Measurements from ENCODE around the gene ADAT3.

The ADAT3 gene

DNA sequence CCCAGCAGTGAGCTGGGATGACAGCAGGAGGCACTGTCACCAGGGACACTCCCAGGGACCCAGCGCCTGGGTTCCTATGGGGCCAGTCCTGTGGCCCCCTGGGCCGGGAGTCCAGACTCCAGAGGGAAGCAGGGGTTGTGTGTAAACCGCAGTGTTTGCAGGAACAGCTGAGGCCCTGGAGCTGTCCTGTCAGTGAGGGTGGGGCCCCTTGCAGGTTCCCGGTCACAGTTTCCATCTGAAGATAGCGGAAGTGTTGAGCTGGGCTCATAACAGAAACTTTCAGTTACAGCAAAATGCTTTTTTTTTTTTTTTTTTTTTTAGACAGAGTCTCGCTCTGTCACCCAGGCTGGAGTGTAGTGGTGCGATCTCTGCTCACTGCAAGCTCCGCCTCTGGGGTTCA is 18.1 kb downstream of the ADAT3 start:
- DNase-seq = no peak
- Histone ChIP-seq H3K79me2 (ENCODE audit: control insufficient read depth, insufficient read depth, low read length, poor library complexity) (no peaks in the 10 kb centered on the region), H4K91ac (ENCODE audit: low read depth, low read length) (no peak overlapping the region), H3K4me1 (ENCODE audit: control insufficient read depth in 1 of 2, insufficient read depth in 2 of 2, low read length in 2 of 2) (no peaks in the 10 kb centered on the region), H3K27me3 (ENCODE audit: insufficient read depth, low read length) (no peaks in the 10 kb centered on the region), H3K27ac (ENCODE audit: low read depth, low read length) (no peak overlapping the region), H3K9ac (ENCODE audit: low read length) (no peak overlapping the region), H3K36me3 (ENCODE audit: control insufficient read depth in 1 of 2, insufficient read depth in 2 of 2, low read length in 2 of 2) (peaks cover 61 to 62% of the 10 kb centered on the region in 2 experiments), H3K4me3 (ENCODE audit: low read depth, low read length) (no peak overlapping the region), H2BK120ac (ENCODE audit: insufficient read depth, low read length, poor library complexity) (no peak overlapping the region), H2AK5ac (ENCODE audit: low read length) (no peak overlapping the region), H4K8ac (ENCODE audit: low read depth, low read length) (no peak overlapping the region), H3K4me2 (ENCODE audit: low read length) (no peak overlapping the region), H2BK12ac (ENCODE audit: low read length) (no peak overlapping the region), H3K4ac (ENCODE audit: low read depth, low read length) (no peak overlapping the region), H2BK5ac (ENCODE audit: low read depth, low read length, poor library complexity) (no peak overlapping the region), H4K12ac (ENCODE audit: low read depth, low read length) (no peak overlapping the region), H3K9me3 (ENCODE audit: insufficient read depth, low read depth, low read length) (peaks cover 6% of the 10 kb centered on the region), H2AFZ (ENCODE audit: insufficient read depth, low read length, poor library complexity) (no peak overlapping the region), H3K14ac (ENCODE audit: low read length) (no peak overlapping the region), H3K18ac (ENCODE audit: low read length) (no peak overlapping the region), H3K79me1 (ENCODE audit: low read length) (no peaks in the 10 kb centered on the region), H3K23ac (ENCODE audit: low read length) (no peak overlapping the region)
- no CpG with 5 or more reads among the region's 8 CpGs for WGBS (ENCODE audit: extremely low coverage, insufficient coverage, insufficient read length)

- Histone ChIP-seq H2BK12ac (ENCODE audit: low read length) (no peak overlapping the region), H3K4me1 (ENCODE audit: control insufficient read depth in 1 of 2, insufficient read depth in 2 of 2, low read length in 2 of 2) (no peaks in the 10 kb centered on the region), H3K4ac (ENCODE audit: low read depth, low read length) (no peak overlapping the region), H3K79me2 (ENCODE audit: control insufficient read depth, insufficient read depth, low read length, poor library complexity) (no peaks in the 10 kb centered on the region), H3K14ac (ENCODE audit: low read length) (no peak overlapping the region), H2AK5ac (ENCODE audit: low read length) (no peak overlapping the region), H2BK120ac (ENCODE audit: insufficient read depth, low read length, poor library complexity) (no peak overlapping the region), H4K8ac (ENCODE audit: low read depth, low read length) (no peak overlapping the region), H4K12ac (ENCODE audit: low read depth, low read length) (no peak overlapping the region), H3K9ac (ENCODE audit: low read length) (no peak overlapping the region), H3K36me3 (ENCODE audit: control insufficient read depth in 1 of 2, insufficient read depth in 2 of 2, low read length in 2 of 2) (peaks cover 53 to 54% of the 10 kb centered on the region in 2 experiments), H3K79me1 (ENCODE audit: low read length) (no peaks in the 10 kb centered on the region), H3K18ac (ENCODE audit: low read length) (no peak overlapping the region), H3K9me3 (ENCODE audit: insufficient read depth, low read depth, low read length) (peaks cover 6% of the 10 kb centered on the region), H3K4me3 (ENCODE audit: low read depth, low read length) (no peak overlapping the region), H3K23ac (ENCODE audit: low read length) (no peak overlapping the region), H2BK5ac (ENCODE audit: low read depth, low read length, poor library complexity) (no peak overlapping the region), H3K4me2 (ENCODE audit: low read length) (no peak overlapping the region), H3K27ac (ENCODE audit: low read depth, low read length) (no peak overlapping the region), H4K91ac (ENCODE audit: low read depth, low read length) (no peak overlapping the region), H3K27me3 (ENCODE audit: insufficient read depth, low read length) (no peaks in the 10 kb centered on the region), H2AFZ (ENCODE audit: insufficient read depth, low read length, poor library complexity) (no peak overlapping the region)
- no peak for DNase-seq
- WGBS (ENCODE audit: extremely low coverage, insufficient coverage, insufficient read length) = no CpG with 5 or more reads among the region's 35 CpGs
These were observed 19.2 kb downstream of the ADAT3 start for GRCh38 chr19:1924320-1924961.

GRCh38 chr19:1925544-1925943 is 20.3 kb downstream of the ADAT3 start:
- peaks cover 6% of the 10 kb centered on the region for H3K9me3 ChIP-seq (ENCODE audit: insufficient read depth, low read depth, low read length)
- no peak overlapping the region for H3K18ac ChIP-seq (ENCODE audit: low read length)

GRCh38 chr19:1929021-1929742 is 24.0 kb downstream of the ADAT3 start:
- Histone ChIP-seq H3K14ac (ENCODE audit: low read length) (no peak overlapping the region), H3K9me3 (ENCODE audit: insufficient read depth, low read depth, low read length) (peaks cover 6% of the 10 kb centered on the region), H4K12ac (ENCODE audit: low read depth, low read length) (no peak overlapping the region), H3K4me2 (ENCODE audit: low read length) (peak overlapping the region; percentile 40), H3K4me3 (ENCODE audit: low read depth, low read length) (peak overlapping the region; percentile 47), H4K8ac (ENCODE audit: low read depth, low read length) (no peak overlapping the region), H3K27me3 (ENCODE audit: insufficient read depth, low read length) (no peaks in the 10 kb centered on the region), H3K4me1 (ENCODE audit: control insufficient read depth in 1 of 2, insufficient read depth in 2 of 2, low read length in 2 of 2) (peaks cover 4 to 5% of the 10 kb centered on the region in 2 experiments), H2BK5ac (ENCODE audit: low read depth, low read length, poor library complexity) (no peak overlapping the region), H4K91ac (ENCODE audit: low read depth, low read length) (no peak overlapping the region), H2AK5ac (ENCODE audit: low read length) (no peak overlapping the region), H3K9ac (ENCODE audit: low read length) (no peak overlapping the region), H3K36me3 (ENCODE audit: control insufficient read depth in 1 of 2, insufficient read depth in 2 of 2, low read length in 2 of 2) (peaks cover 12 to 14% of the 10 kb centered on the region in 2 experiments), H3K4ac (ENCODE audit: low read depth, low read length) (no peak overlapping the region), H3K79me2 (ENCODE audit: control insufficient read depth, insufficient read depth, low read length, poor library complexity) (no peaks in the 10 kb centered on the region), H2BK12ac (ENCODE audit: low read length) (no peak overlapping the region), H2AFZ (ENCODE audit: insufficient read depth, low read length, poor library complexity) (no peak overlapping the region), H3K79me1 (ENCODE audit: low read length) (no peaks in the 10 kb centered on the region), H2BK120ac (ENCODE audit: insufficient read depth, low read length, poor library complexity) (no peak overlapping the region), H3K18ac (ENCODE audit: low read length) (no peak overlapping the region), H3K27ac (ENCODE audit: low read depth, low read length) (no peak overlapping the region), H3K23ac (ENCODE audit: low read length) (no peak overlapping the region)
- DNase-seq = peak; percentile 73 to 91
- WGBS (ENCODE audit: extremely low coverage, insufficient coverage, insufficient read length) = no CpG with 5 or more reads among the region's 42 CpGs

More at GRCh38 chr19:1925544-1925943, 20.3 kb downstream of the ADAT3 start:
- H3K79me2 ChIP-seq (ENCODE audit: control insufficient read depth, insufficient read depth, low read length, poor library complexity) = no peaks in the 10 kb centered on the region
- H2AFZ ChIP-seq (ENCODE audit: insufficient read depth, low read length, poor library complexity) = no peak overlapping the region
- H2BK120ac ChIP-seq (ENCODE audit: insufficient read depth, low read length, poor library complexity) = no peak overlapping the region
- peaks cover 4 to 5% of the 10 kb centered on the region in 2 experiments for H3K4me1 ChIP-seq (ENCODE audit: control insufficient read depth in 1 of 2, insufficient read depth in 2 of 2, low read length in 2 of 2)
- no peak overlapping the region for H4K91ac ChIP-seq (ENCODE audit: low read depth, low read length)
- H3K36me3 ChIP-seq (ENCODE audit: control insufficient read depth in 1 of 2, insufficient read depth in 2 of 2, low read length in 2 of 2) = peaks cover 44 to 45% of the 10 kb centered on the region in 2 experiments
- H2BK12ac ChIP-seq (ENCODE audit: low read length) = no peak overlapping the region
- no peak overlapping the region for H3K9ac ChIP-seq (ENCODE audit: low read length)
- no peak overlapping the region for H3K23ac ChIP-seq (ENCODE audit: low read length)
- no peak overlapping the region for H2BK5ac ChIP-seq (ENCODE audit: low read depth, low read length, poor library complexity)
- H3K27me3 ChIP-seq (ENCODE audit: insufficient read depth, low read length) = no peaks in the 10 kb centered on the region
- H3K4me2 ChIP-seq (ENCODE audit: low read length) = no peak overlapping the region
- H3K4ac ChIP-seq (ENCODE audit: low read depth, low read length) = no peak overlapping the region
- no peak overlapping the region for H3K4me3 ChIP-seq (ENCODE audit: low read depth, low read length)
- no CpG with 5 or more reads among the region's 16 CpGs for WGBS (ENCODE audit: extremely low coverage, insufficient coverage, insufficient read length)
- H3K79me1 ChIP-seq (ENCODE audit: low read length) = no peaks in the 10 kb centered on the region
- H4K8ac ChIP-seq (ENCODE audit: low read depth, low read length) = no peak overlapping the region
- H4K12ac ChIP-seq (ENCODE audit: low read depth, low read length) = no peak overlapping the region
- no peak overlapping the region for H2AK5ac ChIP-seq (ENCODE audit: low read length)
- DNase-seq = no peak
- H3K14ac ChIP-seq (ENCODE audit: low read length) = no peak overlapping the region
- no peak overlapping the region for H3K27ac ChIP-seq (ENCODE audit: low read depth, low read length)

Data from trophoblast cell (in vitro differentiated cells and primary cell).